Hematopoietic multipotent progenitor cell treated with erythropoietin and hydrocortisone succinate and interleukin-3 and kit ligand, for 6 days (in vitro differentiated cells): ENCODE data around the gene SFT2D3.

Experiments used
- DNase-seq: peaks from one replicate; pipeline ENCODE4 v3.0.0-alpha.2; 2015

SFT2D3 gene

DNA sequence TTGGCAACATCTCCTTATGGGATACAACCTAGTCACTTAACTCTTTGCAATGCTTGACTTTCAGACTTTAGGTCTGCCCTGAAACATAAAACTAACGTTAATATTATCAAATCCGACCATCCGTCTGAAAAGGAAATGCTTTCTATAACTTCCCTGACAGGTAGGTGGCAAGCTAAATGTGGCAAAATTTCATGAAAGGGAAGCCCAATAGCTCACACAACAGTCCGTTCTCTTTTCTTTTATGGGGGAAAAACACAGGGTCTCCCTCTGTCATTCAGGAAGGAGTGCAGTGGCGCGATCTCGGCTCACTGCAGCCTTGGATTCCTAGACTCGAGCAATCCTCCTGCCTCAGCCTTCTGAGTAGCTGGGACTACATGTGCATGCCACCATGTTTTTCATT lies 52.9 kb downstream of the SFT2D3 start:
- peak; percentile 13 for DNase-seq
